ENCODE data around the gene DNAJC16.

DNAJC16 gene

DNA sequence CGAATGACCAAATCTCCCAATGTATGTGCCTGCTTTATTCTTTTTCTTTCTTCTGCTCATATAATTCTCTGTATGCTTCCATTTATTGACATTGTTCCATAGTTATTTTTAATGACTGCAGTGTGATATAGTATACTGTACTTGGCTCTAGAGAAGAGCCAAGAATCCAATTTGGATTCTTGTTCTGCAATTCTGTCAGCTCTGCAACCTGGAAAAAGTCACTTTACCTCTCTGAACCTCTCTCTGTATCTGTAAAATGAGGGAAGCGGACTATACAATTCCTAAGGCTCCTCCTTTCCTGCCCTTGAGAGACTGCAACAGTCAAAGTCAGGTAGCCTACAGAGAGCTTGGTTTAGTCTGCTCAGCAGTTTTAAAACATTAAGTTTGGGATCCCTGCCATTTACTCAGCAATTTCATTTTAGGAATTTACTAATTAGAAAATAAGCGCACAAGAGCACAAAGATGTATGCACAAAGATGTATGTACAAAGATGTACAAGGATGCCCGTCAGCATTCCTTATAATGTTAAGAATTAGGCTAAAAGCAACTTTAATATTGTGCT, 14.7 kb downstream of the DNAJC16 start:
- H3K23ac ChIP-seq (ENCODE audit: low read length in 2 of 2), result no peak overlapping the region
- no peak overlapping the region for H3K27ac ChIP-seq (ENCODE audit: low read length, poor library complexity, severe bottlenecking)
- H3K18ac ChIP-seq (ENCODE audit: low read depth in 1 of 2, low read length in 2 of 2), result no peak overlapping the region
- DNase-seq, result no peak
- H3K14ac ChIP-seq (ENCODE audit: low read length in 2 of 2), result no peak overlapping the region
- H3K9me3 ChIP-seq (ENCODE audit: control insufficient read depth, low read length), result no peaks in the 10 kb centered on the region
- H2AK5ac ChIP-seq (ENCODE audit: low read length, severe bottlenecking), result no peak overlapping the region
- no peak overlapping the region for H2BK12ac ChIP-seq (ENCODE audit: low read length in 2 of 2)
- no peak overlapping the region for H3K4me2 ChIP-seq (ENCODE audit: low read length, poor library complexity, severe bottlenecking)
- H2BK5ac ChIP-seq (ENCODE audit: low read depth, low read length, poor library complexity, severe bottlenecking), result no peak overlapping the region
- no peak overlapping the region for H4K8ac ChIP-seq (ENCODE audit: low read length)
- H4K91ac ChIP-seq (ENCODE audit: low read length), result no peak overlapping the region
- no peaks in the 10 kb centered on the region for H3K27me3 ChIP-seq (ENCODE audit: control insufficient read depth in 1 of 2, insufficient read depth in 1 of 2, low read length in 2 of 2)
- H3K79me1 ChIP-seq (replicated peaks; ENCODE audit: low read length, poor library complexity, severe bottlenecking), result peaks cover 16% of the 10 kb centered on the region
- H3K36me3 ChIP-seq (ENCODE audit: control insufficient read depth in 1 of 2, insufficient read depth in 2 of 2, low read depth in 1 of 2, low read length in 2 of 2), result peaks cover 34 to 93% of the 10 kb centered on the region in 2 experiments
- H3K4me3 ChIP-seq (ENCODE audit: insufficient read depth in 1 of 2, low read depth in 1 of 2, low read length in 2 of 2), result no peak overlapping the region
- WGBS, result 100% methylated on average over 2 of the region's 4 CpGs
- no peak overlapping the region for H3K4ac ChIP-seq (ENCODE audit: low read depth in 1 of 2, low read length in 2 of 2)
- no peak overlapping the region for H2BK120ac ChIP-seq (ENCODE audit: low read depth, low read length)
- no peak overlapping the region for H2BK15ac ChIP-seq (ENCODE audit: low read depth, poor library complexity, severe bottlenecking)
- no peak overlapping the region for H3K9ac ChIP-seq (ENCODE audit: low read length)
- H3K4me1 ChIP-seq (ENCODE audit: control insufficient read depth, insufficient read depth, low read depth, low read length), result peaks cover 3% of the 10 kb centered on the region
- H2AFZ ChIP-seq (ENCODE audit: low read depth, low read length), result no peak overlapping the region

DNA sequence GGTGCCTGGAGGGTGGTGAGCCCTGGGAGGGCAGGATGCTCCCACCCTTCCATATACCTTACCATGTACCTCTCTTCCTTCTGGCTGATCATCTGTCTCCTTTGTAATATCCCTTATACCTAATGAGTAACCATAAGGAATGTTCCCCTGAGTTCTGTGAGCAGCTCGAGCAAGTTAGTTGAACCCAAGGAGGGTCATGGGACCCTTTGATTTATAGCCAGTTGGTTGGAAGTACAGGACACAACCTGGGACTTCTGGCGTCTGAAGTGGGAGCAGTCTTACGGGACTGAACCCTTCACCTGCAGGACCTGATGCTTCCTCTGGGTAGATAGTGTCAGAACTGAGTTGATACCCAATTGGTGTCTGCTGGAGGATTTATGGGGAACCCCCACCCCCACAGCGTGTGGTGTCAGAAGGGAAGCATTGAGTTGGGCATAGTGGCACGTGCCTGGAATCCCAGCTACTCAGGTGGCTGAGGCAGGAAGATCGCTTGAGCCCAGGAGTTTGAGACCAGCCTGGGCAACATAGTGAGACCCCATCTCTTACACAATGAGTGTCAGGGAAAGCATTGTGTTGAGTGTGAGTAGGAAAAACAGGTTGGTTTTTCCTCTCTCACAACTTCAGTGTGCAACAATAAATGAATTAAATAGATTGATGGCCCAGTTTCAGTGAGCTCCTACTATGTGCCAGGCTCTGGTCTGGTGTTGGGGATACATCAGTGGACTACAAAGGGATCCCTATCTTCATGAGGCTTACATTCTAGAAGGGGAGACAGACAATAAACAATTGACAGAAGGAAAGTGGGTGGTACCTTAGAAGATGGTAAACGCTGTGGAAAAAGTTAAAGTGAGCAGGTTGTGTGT, 16.0 kb downstream of the DNAJC16 start:
- Histone ChIP-seq H2BK12ac (ENCODE audit: low read length in 2 of 2) (no peak overlapping the region), H3K27ac (ENCODE audit: low read length, poor library complexity, severe bottlenecking) (no peak overlapping the region), H3K18ac (ENCODE audit: low read depth in 1 of 2, low read length in 2 of 2) (no peak overlapping the region), H3K4me3 (ENCODE audit: insufficient read depth in 1 of 2, low read depth in 1 of 2, low read length in 2 of 2) (no peak overlapping the region), H2BK5ac (ENCODE audit: low read depth, low read length, poor library complexity, severe bottlenecking) (no peak overlapping the region), H3K36me3 (ENCODE audit: control insufficient read depth in 1 of 2, insufficient read depth in 2 of 2, low read depth in 1 of 2, low read length in 2 of 2) (peaks cover 39 to 94% of the 10 kb centered on the region in 2 experiments), H2BK120ac (ENCODE audit: low read depth, low read length) (no peak overlapping the region), H3K4me1 (ENCODE audit: control insufficient read depth, insufficient read depth, low read depth, low read length) (peaks cover 3% of the 10 kb centered on the region), H3K9me3 (ENCODE audit: control insufficient read depth, low read length) (no peaks in the 10 kb centered on the region), H3K4me2 (ENCODE audit: low read length, poor library complexity, severe bottlenecking) (no peak overlapping the region), H3K4ac (ENCODE audit: low read depth in 1 of 2, low read length in 2 of 2) (no peak overlapping the region), H3K79me1 (replicated peaks; ENCODE audit: low read length, poor library complexity, severe bottlenecking) (peaks cover 16% of the 10 kb centered on the region), H3K27me3 (ENCODE audit: control insufficient read depth in 1 of 2, insufficient read depth in 1 of 2, low read length in 2 of 2) (no peaks in the 10 kb centered on the region), H2AK5ac (ENCODE audit: low read length, severe bottlenecking) (no peak overlapping the region), H3K14ac (ENCODE audit: low read length in 2 of 2) (no peak overlapping the region), H3K9ac (ENCODE audit: low read length) (no peak overlapping the region), H4K91ac (ENCODE audit: low read length) (no peak overlapping the region), H2AFZ (ENCODE audit: low read depth, low read length) (no peak overlapping the region), H2BK15ac (ENCODE audit: low read depth, poor library complexity, severe bottlenecking) (no peak overlapping the region), H4K8ac (ENCODE audit: low read length) (no peak overlapping the region), H3K23ac (ENCODE audit: low read length in 2 of 2) (no peak overlapping the region)
- WGBS, result 97% methylated on average over 7 of the region's 7 CpGs
- no peak for DNase-seq

DNA sequence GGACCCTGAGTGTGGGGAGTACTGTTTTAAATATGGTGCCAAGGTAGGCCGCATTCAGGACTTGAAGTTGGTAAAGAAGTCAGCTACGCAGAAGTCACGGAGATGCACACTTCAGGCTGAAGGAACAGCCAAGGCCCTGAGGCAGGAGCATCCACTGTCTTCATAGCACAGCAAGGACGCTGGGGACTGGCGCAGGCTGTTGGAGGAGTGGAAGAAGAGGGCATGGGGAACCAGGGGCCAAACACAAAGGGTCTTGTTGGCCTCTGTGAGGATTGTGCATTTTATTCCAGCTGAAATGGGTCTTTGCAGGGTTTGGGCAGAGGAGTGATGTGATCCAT, 16.6 kb downstream of the DNAJC16 start:
- H3K9ac ChIP-seq (ENCODE audit: low read length), result no peak overlapping the region
- H2BK12ac ChIP-seq (ENCODE audit: low read length in 2 of 2), result no peak overlapping the region
- H3K79me1 ChIP-seq (replicated peaks; ENCODE audit: low read length, poor library complexity, severe bottlenecking), result peaks cover 16% of the 10 kb centered on the region
- no peak overlapping the region for H3K14ac ChIP-seq (ENCODE audit: low read length in 2 of 2)
- no peak overlapping the region for H3K4me2 ChIP-seq (ENCODE audit: low read length, poor library complexity, severe bottlenecking)
- H3K4me1 ChIP-seq (ENCODE audit: control insufficient read depth, insufficient read depth, low read depth, low read length), result peaks cover 3% of the 10 kb centered on the region
- no peak overlapping the region for H4K91ac ChIP-seq (ENCODE audit: low read length)
- H4K8ac ChIP-seq (ENCODE audit: low read length), result no peak overlapping the region
- H2BK120ac ChIP-seq (ENCODE audit: low read depth, low read length), result no peak overlapping the region
- no peak overlapping the region for H3K23ac ChIP-seq (ENCODE audit: low read length in 2 of 2)
- no peak overlapping the region for H2BK5ac ChIP-seq (ENCODE audit: low read depth, low read length, poor library complexity, severe bottlenecking)
- H3K27ac ChIP-seq (ENCODE audit: low read length, poor library complexity, severe bottlenecking), result peak overlapping the region; percentile 20
- peaks cover 41 to 96% of the 10 kb centered on the region in 2 experiments for H3K36me3 ChIP-seq (ENCODE audit: control insufficient read depth in 1 of 2, insufficient read depth in 2 of 2, low read depth in 1 of 2, low read length in 2 of 2)
- DNase-seq, result no peak
- H3K27me3 ChIP-seq (ENCODE audit: control insufficient read depth in 1 of 2, insufficient read depth in 1 of 2, low read length in 2 of 2), result no peaks in the 10 kb centered on the region
- H2BK15ac ChIP-seq (ENCODE audit: low read depth, poor library complexity, severe bottlenecking), result no peak overlapping the region
- WGBS, result 98% methylated on average over 5 of the region's 5 CpGs
- no peaks in the 10 kb centered on the region for H3K9me3 ChIP-seq (ENCODE audit: control insufficient read depth, low read length)
- no peak overlapping the region for H2AFZ ChIP-seq (ENCODE audit: low read depth, low read length)
- no peak overlapping the region for H3K18ac ChIP-seq (ENCODE audit: low read depth in 1 of 2, low read length in 2 of 2)
- H2AK5ac ChIP-seq (ENCODE audit: low read length, severe bottlenecking), result no peak overlapping the region
- H3K4ac ChIP-seq (ENCODE audit: low read depth in 1 of 2, low read length in 2 of 2), result no peak overlapping the region
- H3K4me3 ChIP-seq (ENCODE audit: insufficient read depth in 1 of 2, low read depth in 1 of 2, low read length in 2 of 2), result no peak overlapping the region

DNA sequence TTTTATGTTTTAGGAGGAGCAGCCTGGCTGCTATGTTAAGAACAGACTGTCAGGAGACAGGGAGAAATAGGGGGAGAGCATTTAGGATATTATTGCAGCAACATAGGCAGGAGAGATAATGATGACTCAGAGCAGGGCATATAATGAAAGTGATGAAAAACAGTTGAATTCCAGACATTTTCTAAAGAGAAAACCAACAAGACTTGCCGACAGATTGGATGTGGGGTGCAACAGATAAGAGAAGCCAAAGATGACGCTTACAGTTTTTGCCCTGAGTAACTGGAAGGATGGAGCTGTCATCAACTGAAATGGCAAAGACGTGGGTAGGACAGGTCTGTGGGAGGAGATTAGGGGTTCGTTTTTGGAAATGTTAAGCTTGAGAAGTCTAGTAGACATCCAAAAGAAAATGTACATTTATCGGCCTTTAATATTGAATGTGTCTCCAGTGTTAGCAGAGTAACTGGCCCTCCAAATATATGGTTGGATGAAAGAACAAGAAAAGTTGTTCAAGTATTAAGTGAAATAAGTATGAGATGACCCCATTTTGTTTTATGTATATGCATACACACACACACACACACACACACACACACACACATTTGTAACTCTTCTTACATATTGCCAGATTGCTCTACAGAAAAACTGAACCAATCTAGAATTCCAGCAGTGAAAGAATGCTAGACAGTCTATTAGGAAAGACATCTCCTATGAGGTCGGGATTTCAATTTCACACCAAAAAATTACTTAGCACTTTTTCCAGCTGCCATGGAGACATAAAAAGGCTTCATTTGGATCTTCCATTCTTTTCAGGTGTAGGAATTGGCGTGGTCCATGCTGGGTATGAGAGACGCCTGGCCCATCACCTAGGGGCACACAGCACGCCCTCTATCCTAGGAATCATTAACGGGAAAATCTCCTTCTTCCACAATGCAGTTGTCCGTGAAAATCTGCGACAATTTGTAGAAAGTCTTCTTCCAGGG, 17.2 kb downstream of the DNAJC16 start:
- Histone ChIP-seq H3K14ac (ENCODE audit: low read length in 2 of 2) (no peak overlapping the region), H3K36me3 (ENCODE audit: control insufficient read depth in 1 of 2, insufficient read depth in 2 of 2, low read depth in 1 of 2, low read length in 2 of 2) (peaks cover 41 to 95% of the 10 kb centered on the region in 2 experiments), H3K27me3 (ENCODE audit: control insufficient read depth in 1 of 2, insufficient read depth in 1 of 2, low read length in 2 of 2) (no peaks in the 10 kb centered on the region), H3K4me3 (ENCODE audit: insufficient read depth in 1 of 2, low read depth in 1 of 2, low read length in 2 of 2) (no peak overlapping the region), H2BK12ac (ENCODE audit: low read length in 2 of 2) (no peak overlapping the region), H3K23ac (ENCODE audit: low read length in 2 of 2) (no peak overlapping the region), H3K4ac (ENCODE audit: low read depth in 1 of 2, low read length in 2 of 2) (no peak overlapping the region), H3K79me1 (replicated peaks; ENCODE audit: low read length, poor library complexity, severe bottlenecking) (peaks cover 15% of the 10 kb centered on the region), H3K4me2 (ENCODE audit: low read length, poor library complexity, severe bottlenecking) (no peak overlapping the region), H2AK5ac (ENCODE audit: low read length, severe bottlenecking) (no peak overlapping the region), H4K8ac (ENCODE audit: low read length) (no peak overlapping the region), H3K18ac (ENCODE audit: low read depth in 1 of 2, low read length in 2 of 2) (no peak overlapping the region), H2BK5ac (ENCODE audit: low read depth, low read length, poor library complexity, severe bottlenecking) (no peak overlapping the region), H3K4me1 (ENCODE audit: control insufficient read depth, insufficient read depth, low read depth, low read length) (peaks cover 3% of the 10 kb centered on the region), H2BK120ac (ENCODE audit: low read depth, low read length) (no peak overlapping the region), H2AFZ (ENCODE audit: low read depth, low read length) (no peak overlapping the region), H3K9ac (ENCODE audit: low read length) (no peak overlapping the region), H3K27ac (ENCODE audit: low read length, poor library complexity, severe bottlenecking) (no peak overlapping the region), H4K91ac (ENCODE audit: low read length) (no peak overlapping the region), H3K9me3 (ENCODE audit: control insufficient read depth, low read length) (no peaks in the 10 kb centered on the region), H2BK15ac (ENCODE audit: low read depth, poor library complexity, severe bottlenecking) (no peak overlapping the region)
- WGBS, result 94% methylated on average over 11 of the region's 12 CpGs
- DNase-seq, result peak; percentile 50

Data from mesenchymal stem cell (in vitro differentiated cells and primary cell).